Measurements from ENCODE around the gene KXD1.

Gene KXD1

DNA sequence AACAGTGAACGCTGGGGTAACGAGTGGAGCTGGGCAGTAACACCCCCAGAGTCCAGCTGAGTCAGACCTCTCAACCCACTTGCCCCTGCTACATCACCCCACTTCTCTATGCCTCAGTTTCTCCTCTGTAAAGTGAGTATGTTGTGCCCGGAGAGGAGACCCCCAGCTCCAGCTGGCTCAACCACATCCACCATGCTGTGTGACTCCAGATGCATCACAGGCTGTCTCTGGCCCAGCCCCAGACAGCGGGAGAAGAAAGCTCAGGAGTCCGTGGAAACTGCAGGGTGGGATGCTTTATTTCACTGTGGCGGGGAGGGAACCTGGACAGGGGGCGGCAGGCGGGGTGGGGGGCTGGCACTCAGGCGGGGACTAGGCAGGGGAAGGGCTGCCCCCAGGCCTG is 26.2 kb upstream of the KXD1 start:
- DNase-seq = no peak

DNA sequence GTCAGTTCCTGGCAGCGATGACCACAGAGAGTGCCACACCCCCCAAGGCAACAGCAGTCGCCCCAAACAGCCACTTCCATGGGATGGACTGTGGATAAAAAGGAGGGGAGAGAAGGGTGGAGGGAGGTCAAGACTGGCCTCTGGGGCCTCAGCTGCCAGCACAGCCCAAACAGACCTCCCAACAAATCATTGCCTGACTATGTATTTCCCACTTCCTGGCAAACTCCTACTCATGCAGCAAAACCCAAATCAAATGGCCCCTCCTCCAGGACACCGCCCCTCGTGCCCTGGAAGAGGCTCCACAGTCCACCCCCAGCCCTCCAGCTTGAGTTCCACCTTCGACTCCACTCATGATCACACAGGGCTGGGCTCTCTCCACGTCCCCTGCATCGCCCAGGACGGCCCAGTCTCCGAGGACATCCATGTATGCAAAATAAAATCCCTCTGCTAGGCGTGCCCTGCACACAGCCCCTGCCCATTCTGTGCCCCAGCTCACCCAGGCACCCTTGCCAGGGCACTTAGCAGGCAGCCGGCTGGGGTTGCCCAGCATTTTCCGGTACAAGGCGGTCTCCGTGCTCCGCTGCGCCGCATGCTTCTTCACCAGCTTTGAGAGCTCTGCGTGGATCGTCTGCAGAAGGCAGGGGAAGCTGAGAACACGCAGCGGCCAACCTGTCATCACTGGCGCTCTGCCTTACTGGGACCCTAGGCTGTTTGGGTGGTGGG is 25.3 kb upstream of the KXD1 start:
- TF ChIP-seq, protein P1, sequence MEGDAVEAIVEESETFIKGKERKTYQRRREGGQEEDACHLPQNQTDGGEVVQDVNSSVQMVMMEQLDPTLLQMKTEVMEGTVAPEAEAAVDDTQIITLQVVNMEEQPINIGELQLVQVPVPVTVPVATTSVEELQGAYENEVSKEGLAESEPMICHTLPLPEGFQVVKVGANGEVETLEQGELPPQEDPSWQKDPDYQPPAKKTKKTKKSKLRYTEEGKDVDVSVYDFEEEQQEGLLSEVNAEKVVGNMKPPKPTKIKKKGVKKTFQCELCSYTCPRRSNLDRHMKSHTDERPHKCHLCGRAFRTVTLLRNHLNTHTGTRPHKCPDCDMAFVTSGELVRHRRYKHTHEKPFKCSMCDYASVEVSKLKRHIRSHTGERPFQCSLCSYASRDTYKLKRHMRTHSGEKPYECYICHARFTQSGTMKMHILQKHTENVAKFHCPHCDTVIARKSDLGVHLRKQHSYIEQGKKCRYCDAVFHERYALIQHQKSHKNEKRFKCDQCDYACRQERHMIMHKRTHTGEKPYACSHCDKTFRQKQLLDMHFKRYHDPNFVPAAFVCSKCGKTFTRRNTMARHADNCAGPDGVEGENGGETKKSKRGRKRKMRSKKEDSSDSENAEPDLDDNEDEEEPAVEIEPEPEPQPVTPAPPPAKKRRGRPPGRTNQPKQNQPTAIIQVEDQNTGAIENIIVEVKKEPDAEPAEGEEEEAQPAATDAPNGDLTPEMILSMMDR (IDR thresholded peaks at IDR 0.05; ENCODE audit: low read depth, low read length, missing control alignments) = no peak
- Histone ChIP-seq H3K4me3 (ENCODE audit: low read depth, low read length) (no peak overlapping the region), H3K27me3 (replicated peaks) (no peaks in the 10 kb centered on the region), H3K27ac (no peak overlapping the region), H3K36me3 (replicated peaks) (peaks cover 22% of the 10 kb centered on the region)
- in situ Hi-C loops (cut with HindIII; ENCODE audit: low pct_ligation_motif_present, low sequenced_read_pairs) = no loop called here
- no peak for DNase-seq

More for the DNA sequence above, 26.2 kb upstream of the KXD1 start:
- TF ChIP-seq, protein P1 (IDR thresholded peaks at IDR 0.05; ENCODE audit: low read depth, low read length, missing control alignments) = no peak
- in situ Hi-C loops (cut with HindIII; ENCODE audit: low pct_ligation_motif_present, low sequenced_read_pairs) = no loop called here
- H3K4me3 ChIP-seq (ENCODE audit: low read depth, low read length) = no peak overlapping the region
- H3K27me3 ChIP-seq (replicated peaks) = no peaks in the 10 kb centered on the region
- H3K27ac ChIP-seq = no peak overlapping the region
- peaks cover 15% of the 10 kb centered on the region for H3K36me3 ChIP-seq (replicated peaks)

DNA sequence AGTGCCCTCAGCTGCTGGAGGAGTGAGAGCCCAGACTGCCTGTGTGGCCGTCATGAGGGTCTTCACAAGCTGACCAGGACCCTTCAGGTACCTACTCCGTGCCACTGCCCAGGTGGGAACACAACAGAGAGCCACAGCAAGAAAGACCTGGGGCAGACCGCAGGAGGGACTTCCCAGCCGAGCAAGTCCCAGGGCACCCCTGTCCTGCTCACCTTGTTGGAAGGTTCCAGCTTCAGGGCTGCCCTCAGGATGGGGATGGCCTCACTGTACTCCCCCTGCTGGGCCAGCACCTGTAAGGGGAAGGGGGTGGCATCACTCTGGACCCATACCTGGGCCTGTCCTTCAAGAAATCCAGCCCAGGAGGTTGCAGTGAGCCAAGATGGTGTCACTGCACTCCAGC is 24.6 kb upstream of the KXD1 start:
- Histone ChIP-seq H3K36me3 (replicated peaks) (peaks cover 29% of the 10 kb centered on the region), H3K4me3 (ENCODE audit: low read depth, low read length) (no peak overlapping the region), H3K27me3 (replicated peaks) (no peaks in the 10 kb centered on the region), H3K27ac (no peak overlapping the region)
- DNase-seq = no peak
- in situ Hi-C loops (cut with HindIII; ENCODE audit: low pct_ligation_motif_present, low sequenced_read_pairs) = no loop called here
- TF ChIP-seq, protein P1 (IDR thresholded peaks at IDR 0.05; ENCODE audit: low read depth, low read length, missing control alignments) = peak; percentile 8

DNA sequence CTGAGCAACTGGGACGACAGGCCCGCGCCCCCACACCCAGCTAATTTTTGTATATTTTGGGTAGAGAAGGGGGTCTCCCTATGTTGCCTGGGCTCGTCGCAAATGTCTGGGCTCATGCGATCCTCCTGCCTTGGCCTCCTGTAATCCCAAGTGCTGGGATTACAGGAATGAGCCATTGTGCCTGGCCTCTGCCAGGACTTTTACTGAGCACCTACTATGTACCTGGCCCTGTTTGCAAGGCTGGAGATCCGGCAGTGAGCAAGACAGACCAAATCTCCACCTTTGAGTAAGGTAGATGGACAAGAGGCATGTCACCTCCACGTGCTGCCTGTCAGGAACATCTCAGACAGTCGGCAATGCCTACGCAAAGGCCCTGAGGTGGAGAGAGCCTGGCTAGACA is 21.2 kb upstream of the KXD1 start:
- H3K4me3 ChIP-seq (ENCODE audit: low read depth, low read length) = no peak overlapping the region
- TF ChIP-seq, protein P1 (IDR thresholded peaks at IDR 0.05; ENCODE audit: low read depth, low read length, missing control alignments) = no peak
- no peak for DNase-seq
- H3K27me3 ChIP-seq (replicated peaks) = no peaks in the 10 kb centered on the region
- H3K36me3 ChIP-seq (replicated peaks) = peaks cover 49% of the 10 kb centered on the region
- in situ Hi-C loops (cut with HindIII; ENCODE audit: low pct_ligation_motif_present, low sequenced_read_pairs) = no loop called here
- no peak overlapping the region for H3K27ac ChIP-seq

DNA sequence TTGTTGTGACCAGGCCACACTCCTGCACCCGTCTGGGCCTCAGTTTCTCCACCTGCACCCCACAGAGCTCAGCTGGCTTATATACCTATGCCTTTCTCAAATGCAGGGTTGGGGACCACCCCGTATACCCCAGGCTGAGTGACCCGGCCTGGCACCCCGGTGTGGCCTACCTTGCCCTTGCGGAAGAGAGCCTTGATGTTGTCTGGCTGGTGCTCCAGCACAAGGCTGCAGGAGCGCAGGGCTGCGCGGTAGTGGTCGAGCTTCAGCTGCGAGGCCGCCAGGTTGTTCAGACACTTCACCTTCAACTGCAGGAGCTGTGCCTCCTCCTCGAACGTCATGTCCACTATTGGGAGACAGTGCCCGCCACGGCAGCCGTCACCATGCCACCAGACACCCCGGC is 20.2 kb upstream of the KXD1 start:
- Histone ChIP-seq H3K27me3 (replicated peaks) (no peaks in the 10 kb centered on the region), H3K27ac (no peak overlapping the region), H3K4me3 (ENCODE audit: low read depth, low read length) (no peak overlapping the region), H3K36me3 (replicated peaks) (peaks cover 43% of the 10 kb centered on the region)
- TF ChIP-seq, protein P1 (IDR thresholded peaks at IDR 0.05; ENCODE audit: low read depth, low read length, missing control alignments) = no peak
- in situ Hi-C loops (cut with HindIII; ENCODE audit: low pct_ligation_motif_present, low sequenced_read_pairs) = no loop called here
- DNase-seq = no peak

DNA sequence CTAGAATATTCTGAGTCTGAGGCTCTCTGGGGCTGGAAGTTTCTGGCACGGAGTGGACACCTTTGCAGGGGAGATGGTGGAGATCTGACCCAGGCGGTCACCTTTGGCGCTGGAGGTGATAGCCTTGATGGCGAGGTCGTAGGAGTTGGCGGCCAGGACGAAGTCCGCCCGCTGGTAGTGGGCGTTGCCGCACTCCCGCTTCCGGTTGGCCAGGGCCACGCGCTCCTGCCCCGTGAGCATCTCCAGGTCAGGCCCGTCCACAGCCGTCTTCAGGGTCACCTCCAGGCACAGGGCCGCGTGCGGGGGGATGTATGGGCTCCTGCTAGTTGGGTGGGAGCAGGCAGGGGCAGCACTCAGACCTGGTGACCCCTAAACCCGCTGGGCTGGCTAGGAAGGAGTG is 19.6 kb upstream of the KXD1 start:
- Histone ChIP-seq H3K27me3 (replicated peaks) (no peaks in the 10 kb centered on the region), H3K36me3 (replicated peaks) (peaks cover 43% of the 10 kb centered on the region), H3K4me3 (ENCODE audit: low read depth, low read length) (no peak overlapping the region), H3K27ac (no peak overlapping the region)
- DNase-seq = no peak
- in situ Hi-C loops (cut with HindIII; ENCODE audit: low pct_ligation_motif_present, low sequenced_read_pairs) = no loop called here
- TF ChIP-seq, protein P1 (IDR thresholded peaks at IDR 0.05; ENCODE audit: low read depth, low read length, missing control alignments) = no peak

Data from brain microvascular endothelial cell (primary cell).